GM11168 (cell line): Measurements from ENCODE around the gene C3AR1.
"Not testable (repeated sequence)": the region's sequence is repeated elsewhere in the genome, so short reads cannot be mapped to it uniquely, and the experiment has no call there.

Experiments
- in situ Hi-C: fragments of 300-500 bp; cut with MboI; formaldehyde crosslinking; loops from one replicate; pipeline ENCODE4 v1.12.0; 2022; ENCODE audit warnings: low sequenced_read_pairs; ENCODE audit not compliant: unreplicated experiment

C3AR1 gene

DNA sequence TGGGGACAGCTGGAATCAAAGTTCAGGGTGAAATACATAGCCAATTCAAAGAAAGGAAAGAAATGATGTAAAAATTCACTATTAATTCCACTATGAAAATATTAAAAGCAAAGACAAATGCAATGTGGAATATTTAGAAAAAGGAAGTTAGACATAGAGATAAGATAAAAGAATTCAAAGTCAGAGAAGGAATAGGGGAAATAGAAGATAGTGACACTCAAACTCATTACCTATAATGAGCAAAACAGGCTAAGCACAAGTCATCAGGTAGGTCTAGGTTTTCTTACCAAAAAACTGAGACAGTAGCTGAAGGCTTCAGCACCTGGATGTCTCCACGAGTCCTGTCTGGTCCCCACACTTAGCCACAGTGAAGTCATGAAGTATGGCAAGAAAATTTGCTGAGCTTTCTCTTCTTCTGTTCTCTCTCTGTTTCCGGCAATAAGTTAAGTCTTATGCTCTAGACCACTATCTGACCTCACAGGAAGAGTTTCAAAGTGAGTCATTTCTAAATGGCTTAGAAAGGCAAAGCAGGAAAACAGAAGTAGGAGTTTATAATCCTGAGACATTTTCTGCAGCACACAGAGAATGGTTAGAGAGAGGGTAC, at the start of gene C3AR1:
TSS of gene C3AR1 (minus strand) at position 369 of the 604 bp plus-strand sequence. CDS start 6,174 bp downstream, outside the sequence.
- in situ Hi-C loops, result no loop called here

DNA sequence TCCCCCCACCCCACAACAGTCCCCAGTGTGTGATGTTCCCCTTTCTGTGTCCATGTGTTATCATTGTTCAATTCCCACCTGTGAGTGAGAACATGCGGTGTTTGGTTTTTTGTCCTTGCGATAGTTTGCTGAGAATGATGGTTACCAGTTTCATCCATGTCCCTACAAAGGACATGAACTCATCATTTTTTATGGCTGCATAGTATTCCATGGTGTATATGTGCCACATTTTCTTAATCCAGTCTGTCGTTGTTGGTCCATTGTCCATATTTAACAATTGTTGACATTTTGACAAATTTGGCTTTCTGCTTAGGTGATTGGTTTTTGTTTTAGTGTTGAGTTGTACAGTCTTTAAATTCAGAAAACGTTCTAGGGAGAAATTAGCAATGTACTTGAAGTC, 47.0 kb upstream of the C3AR1 start:
- in situ Hi-C loops, result loop anchor here (25.0 kb wide), 1 partner anchor 124 kb away; the partner anchor contains the start of gene FAM90A1

DNA sequence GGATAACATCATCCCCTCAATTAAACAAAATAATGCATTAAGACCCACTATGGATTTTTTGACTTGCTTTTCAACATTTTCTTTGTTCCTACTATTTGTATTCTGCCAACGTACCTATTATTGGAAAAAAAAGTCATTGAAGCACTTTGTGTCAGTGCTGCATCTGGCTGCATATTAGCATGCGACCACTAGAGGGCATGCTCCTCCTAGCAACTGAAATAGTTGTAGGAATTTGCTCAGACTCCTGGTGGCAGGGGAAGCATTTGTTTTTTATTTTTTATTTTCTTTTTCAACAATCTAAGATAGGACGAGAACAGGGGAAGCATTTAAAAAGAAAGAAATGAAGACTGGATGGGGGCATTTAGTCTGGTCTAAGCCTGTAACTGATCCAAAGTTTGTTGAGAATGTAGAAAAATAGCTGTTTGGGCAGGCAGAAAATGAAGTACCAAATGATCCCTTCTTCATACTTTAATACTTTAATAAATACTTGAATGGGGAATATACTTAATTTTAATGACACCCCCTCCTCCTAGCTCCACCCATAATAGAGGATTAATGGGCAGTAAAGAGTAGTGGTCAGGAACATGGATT, 42.7 kb upstream of the C3AR1 start:
- in situ Hi-C loops, result loop anchor here (25.0 kb wide), 1 partner anchor 128 kb away; the partner anchor contains the start of gene FAM90A1

DNA sequence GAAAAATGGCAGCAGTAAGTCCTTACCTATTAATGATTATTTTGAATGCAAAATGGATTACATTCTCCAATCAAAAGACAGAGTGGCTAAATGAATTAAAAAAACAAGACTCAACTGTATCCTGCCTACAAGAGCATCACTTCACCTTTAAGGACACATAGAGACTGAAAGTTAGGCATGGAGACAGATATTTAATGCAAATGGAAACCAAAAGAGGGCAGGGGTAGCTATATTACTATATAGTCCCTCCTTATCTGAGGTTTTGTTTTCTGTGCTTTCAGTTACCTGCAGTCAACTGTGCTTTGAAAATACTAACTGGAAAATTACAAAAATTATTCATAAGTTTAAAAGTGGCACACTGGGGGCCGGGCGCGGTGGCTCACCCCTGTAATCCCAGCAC, 33.1 kb upstream of the C3AR1 start:
- in situ Hi-C loops, result no loop called here

DNA sequence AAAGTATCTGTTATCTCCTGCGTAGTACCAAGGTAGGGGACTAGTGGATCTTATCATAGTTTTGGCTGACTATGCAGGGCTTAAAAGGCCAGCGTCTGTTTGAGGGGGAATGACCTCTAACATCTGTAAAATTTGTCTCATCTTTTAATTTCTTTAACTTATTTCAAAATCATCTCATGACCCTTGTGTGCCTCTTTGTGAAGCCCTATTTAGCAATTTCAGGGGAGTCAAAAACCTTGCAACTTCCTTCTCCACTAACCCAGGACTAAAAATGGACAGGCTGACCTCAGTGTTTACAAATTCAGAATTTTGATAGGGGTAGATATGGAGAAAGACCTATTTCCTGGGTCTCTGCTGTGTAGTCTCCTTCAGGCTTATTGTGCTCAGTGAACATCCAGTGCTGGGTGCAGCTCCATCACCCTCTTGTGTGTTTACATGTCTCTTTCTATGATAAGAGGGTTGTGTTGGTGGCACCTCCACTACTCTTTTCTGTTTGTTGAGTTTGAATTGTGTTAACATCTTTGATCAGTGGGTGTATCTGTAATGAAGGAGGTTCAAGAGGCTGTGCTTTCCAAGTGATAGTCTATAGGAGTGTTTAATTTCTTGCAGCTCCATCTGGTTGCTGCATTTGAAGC, 30.2 kb upstream of the C3AR1 start:
- in situ Hi-C loops, result no loop called here

DNA sequence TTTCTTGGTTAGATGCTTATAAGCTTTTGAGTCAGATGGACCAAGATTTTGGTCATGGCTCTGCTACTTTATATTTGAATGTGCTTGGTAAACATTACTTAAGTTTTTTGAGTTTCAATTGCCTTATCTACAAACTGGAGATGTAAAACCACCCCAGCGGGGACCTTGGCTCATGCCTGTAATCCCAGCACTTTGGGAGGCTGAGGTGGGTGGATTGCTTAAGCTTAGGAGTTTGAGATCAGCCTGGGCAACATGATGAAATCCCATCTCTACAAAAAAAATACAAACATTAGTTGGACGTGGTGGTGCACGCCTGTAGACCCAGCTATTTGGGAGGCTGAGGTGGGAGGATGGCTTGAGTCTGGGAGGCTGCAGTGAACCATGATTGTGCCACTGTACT, 27.1 kb upstream of the C3AR1 start:
- in situ Hi-C loops, result no loop called here

DNA sequence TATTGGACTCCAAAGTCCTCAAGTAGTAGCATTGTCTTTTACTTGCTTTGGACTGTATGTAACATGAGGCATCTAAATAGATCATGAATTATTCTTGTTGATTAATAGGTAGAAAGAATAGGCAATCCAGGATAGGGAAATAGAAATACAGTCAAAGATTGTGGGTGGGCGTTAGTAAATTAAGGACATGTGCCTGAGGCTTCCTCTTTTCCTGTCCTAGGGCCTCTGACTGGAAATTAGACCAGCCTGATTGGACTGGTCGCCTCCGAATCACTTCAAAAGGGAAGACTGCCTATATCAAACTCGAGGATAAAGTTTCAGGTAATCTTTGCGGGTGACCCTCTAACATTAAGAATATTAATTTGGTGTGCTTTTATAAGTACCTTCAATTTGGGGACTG, 23.6 kb upstream of the C3AR1 start:
- in situ Hi-C loops, result no loop called here

DNA sequence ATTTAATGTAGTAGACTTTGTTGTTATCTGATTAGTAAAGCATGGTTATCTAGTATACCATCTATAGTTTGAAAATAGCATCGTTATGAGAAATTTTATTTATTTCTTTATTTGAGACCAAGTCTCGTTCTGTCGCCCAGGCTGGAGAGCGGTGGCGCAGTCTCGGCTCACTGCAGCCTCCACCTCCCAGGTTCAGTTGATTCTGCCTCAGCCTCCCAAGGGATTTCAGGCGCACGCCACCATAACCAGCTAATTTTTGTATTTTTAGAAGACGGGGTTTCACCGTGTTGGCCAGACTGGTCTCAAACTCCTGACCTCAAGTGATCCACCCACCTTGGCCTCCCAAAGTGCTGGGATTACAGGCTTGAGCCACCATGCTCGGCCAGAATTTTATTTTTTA, 23.1 kb upstream of the C3AR1 start:
- in situ Hi-C loops, result not testable (repeated sequence)

DNA sequence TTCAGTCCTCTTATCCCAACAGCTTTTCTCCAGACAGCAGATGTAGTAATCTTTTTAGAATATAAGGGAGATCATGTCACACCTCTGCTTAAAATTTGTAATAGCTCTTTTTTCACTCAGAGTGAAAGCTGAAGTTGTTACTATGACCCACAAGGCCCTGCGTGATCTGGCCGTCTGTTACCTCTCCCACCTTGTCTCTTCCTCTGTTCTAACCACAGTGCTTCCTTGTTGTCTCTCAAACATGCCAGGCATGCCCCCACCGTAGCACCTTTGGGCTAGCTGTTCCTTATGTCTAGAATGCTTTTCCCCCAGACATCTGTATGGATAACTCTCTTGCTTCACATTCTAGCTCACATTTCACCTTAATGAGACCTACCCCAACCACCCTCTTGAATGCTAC, 22.4 kb upstream of the C3AR1 start:
- in situ Hi-C loops, result no loop called here

DNA sequence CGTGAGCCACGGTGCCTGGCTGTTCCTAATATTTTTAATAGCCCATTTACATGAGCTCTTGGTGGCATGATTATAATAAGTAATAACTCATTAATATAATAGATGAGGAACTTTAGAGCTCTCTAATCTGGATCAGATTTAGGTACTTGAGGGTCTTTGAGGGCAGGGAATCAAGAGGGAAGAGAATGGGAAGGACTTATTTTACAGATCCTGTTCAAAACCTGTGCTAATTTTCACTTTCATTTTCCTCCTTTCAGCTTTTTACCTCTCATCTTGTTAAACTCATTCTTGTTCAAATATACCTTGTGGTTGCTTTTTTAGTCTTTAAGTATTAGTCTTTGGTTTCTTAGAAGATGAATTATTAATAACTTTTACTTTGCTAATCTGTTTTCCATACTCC, 21.5 kb upstream of the C3AR1 start:
- in situ Hi-C loops, result no loop called here

DNA sequence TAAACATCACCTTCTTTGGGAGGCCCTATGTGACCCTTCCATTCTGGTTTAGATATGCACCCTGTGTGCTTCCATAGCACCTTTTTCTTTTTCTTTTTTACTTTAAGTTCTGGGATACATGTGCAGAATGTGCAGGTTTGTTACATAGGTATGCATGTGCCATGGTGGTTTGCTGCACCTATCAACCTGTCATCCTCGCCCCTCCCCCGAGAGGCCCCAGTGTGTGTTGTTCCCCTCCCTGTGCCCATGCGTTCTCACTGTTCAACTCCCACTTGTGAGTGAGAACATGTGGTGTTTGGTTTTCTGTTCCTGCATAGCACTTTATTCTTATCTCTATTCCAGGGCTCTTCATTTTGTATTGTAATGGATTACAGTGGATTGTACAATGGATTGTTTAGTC, 18.2 kb upstream of the C3AR1 start:
- in situ Hi-C loops, result not testable (repeated sequence)

DNA sequence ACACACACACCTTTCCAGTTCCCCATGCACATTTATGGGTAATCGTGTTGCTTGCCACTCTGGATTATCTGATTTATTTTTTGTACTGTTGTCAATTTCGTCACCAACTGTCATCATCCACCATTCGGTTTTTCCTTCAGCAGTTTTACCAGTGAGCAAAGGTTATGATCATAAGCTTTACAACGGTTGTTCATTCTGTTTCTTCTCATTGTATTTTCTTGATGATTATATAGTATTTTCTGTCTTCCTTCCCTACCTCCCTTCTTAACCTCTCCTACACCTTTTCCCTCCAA, 16.6 kb upstream of the C3AR1 start:
- in situ Hi-C loops, result no loop called here

DNA sequence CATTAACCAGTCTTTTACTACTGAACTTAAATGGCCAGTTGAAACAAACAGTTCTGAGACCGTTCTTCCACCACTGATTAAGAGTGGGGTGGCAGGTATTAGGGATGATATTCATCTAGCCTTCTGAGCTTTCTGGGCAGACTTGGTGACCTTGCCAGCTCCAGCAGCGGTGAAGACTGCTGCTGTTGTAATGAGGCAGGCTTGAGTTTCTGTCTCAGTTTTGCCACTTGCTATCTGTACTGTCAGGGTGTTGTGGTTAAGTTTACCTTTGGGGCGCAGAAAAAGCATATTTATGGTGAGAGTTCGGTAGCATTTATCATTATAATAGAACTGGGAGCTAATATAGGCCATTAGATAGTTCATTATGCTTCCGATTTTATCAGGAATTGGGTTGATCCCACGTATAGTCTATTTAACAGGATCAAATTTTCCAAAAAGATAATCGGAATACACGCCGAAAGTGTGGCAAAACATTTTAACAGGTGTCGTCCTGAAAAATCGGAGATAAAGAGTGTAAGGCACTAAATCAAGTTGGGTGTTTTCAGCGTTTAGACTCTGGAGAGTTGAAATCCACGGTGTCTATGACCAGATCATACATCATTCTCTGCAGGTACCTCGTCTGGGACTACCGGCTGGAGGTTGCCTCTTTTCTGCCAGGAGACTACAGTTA, 15.2 kb upstream of the C3AR1 start:
- in situ Hi-C loops, result no loop called here

DNA sequence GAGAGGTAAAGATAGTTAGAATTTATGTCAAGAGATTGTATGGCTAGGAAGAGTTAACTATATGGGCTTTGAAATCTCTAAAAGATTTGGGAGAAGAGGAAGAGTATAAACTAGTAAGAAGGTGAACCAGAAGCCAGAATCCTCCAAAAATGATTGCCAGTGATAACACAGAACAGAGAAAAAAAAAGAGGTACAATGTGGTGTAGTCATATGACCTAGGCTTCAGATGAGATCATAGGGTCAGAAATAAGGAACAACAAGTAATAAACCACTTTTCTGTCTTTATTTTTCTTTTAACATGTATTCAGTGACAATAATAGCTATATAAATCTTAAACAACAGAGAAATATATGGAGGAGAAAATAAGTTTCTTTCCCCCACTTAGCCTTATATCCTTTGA, 14.0 kb upstream of the C3AR1 start:
- in situ Hi-C loops, result no loop called here

DNA sequence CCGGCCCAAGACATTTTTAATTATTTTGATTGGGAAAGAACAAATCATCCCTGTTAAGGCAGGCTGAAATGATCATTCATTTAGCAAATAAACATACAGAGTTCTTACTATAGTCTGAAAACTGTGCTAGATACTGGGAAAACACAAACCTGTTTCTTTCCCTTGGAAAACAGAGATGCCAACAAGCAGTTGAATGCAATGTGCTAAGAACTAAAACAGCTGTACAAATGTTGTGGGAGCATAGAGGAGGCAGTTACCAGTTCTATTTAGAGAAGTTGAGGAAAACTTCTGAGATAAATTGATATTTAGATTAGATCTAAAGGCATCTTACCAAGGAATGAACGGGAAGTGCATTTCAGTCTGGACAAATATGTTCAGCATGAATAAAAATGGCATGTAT, 12.8 kb upstream of the C3AR1 start:
- in situ Hi-C loops, result no loop called here

DNA sequence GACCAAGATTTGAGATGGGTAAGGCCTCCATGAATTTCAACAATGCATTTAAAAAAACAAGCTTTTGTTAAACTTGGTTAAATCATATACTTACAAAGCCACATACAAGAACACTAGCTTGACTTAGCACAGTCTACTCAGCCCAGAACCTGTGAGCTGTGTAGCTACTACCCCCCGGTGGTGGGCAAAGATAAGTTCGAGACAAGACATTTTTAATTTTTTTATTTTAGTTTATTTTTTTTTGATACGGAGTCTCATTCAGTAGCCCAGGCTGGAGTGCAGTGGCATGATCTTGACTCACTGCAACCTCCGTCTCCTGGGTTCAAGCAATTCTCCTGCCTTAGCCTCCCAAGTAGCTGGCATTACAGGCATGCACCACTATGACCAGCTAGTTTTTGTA, 12.2 kb upstream of the C3AR1 start:
- in situ Hi-C loops, result no loop called here

DNA sequence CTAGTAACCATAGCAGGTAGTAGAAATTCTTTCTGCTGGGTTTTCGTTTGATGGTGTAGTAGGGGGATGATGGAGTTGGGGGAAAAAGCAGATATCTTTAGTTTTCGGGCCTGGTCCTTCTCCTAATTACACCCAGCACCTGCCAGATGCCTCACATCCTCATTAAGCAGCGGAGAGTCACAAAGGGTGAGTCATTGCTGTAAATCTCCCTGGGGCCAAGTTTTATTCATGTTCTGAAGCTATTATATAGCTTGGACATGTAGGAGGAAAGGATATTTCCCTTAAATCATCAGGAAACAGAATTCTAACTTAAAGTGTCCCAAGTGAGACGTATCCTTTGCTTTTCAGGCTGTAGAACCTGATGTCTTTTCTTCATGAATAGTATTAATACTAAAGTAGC, 11.0 kb upstream of the C3AR1 start:
- in situ Hi-C loops, result no loop called here

DNA sequence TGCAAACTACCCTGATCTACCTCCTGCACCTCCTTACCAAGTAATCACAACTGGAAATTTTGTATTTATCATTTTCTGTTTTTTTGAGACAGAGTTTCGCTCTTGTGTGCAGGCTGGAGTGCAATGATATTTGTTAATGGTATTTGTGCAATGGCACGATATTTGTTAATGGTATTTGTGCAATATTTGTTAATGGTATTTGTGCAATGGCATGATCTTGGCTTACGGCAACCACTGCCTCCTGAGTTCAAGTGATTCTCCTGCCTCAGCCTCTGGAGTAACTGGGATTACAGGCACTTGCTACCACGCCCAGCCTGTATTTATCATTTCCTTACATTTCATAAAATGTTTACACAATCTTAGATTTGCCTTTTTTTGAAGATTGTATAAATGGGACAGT, 10.2 kb upstream of the C3AR1 start:
- in situ Hi-C loops, result no loop called here

DNA sequence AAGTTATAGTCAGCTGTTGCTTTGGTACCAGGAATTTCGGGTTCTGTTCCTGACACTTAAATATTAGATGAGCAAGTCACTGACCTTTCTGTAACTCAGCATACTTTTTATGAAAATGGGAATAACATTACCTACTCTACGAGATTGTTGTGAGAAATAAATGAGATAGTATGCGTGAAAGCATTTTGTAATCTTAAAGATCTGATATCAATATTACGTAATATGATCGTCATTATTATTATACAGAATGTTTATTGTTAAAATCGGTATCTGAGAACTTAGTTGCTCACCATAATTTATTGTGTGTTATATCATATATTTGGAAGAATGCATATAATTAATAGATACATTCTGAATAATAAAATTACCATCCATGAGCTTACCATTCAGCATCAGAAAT, 9.8 kb upstream of the C3AR1 start:
- in situ Hi-C loops, result no loop called here

DNA sequence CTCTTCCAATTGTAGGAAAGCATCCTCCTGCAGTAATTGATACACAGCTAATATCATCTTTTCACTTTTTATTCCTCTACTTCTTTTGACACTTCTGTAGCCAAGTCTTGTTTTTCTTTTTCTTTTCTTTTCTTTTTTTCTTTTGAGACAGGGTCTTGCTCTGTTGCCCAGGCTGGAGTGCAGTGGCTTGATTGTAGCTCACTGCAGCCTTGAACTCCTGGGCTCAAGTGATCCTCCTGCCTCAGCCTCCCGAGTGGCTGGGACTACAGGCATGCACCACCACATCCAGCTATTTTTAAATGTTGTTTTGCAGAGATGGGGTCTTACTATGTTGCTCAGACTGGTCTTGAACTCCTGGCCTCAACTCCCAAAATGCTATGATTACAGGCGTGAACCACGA, 5.7 kb upstream of the C3AR1 start:
- in situ Hi-C loops, result not testable (repeated sequence)

DNA sequence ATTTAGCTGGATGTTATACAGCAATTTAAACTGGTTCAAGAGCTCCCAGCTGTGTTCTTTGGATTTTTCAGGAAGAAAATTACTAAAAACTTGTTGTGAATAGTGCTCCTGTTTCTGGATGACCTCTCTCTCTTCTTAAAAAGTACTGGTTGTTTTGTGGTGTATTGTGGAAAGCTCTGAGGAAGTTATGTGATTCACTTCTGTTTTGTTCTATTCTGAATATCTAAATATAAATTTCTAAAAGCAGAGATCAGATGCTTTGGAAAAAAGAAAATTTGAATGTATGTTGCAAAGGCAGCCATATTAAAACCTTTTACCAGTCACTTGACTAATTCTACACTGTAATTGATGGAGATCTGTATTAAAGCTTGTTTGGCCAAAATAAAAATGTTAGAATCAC, 3.4 kb upstream of the C3AR1 start:
- in situ Hi-C loops, result no loop called here

DNA sequence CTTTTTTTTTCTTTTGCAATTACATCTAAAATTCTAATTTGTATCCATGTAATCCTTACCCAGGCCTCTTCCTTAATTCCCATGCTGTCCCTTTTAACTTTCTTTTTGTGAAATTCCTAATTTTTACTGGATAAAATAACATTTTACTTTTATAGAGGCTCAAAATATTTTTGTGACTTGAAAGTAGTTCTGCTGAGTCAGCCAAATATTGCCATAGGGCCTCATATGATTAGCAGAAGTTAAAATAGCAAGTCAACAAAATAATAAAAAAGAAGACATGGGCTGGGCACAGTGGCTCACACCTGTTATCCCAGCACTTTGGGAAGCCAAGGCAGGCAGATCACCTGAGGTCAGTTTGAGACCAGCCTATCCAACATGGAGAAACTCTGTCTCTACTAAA, 2.0 kb downstream of the C3AR1 start:
- in situ Hi-C loops, result no loop called here
